Measurements from ENCODE around the gene HSD11B2. TPM values are rescaled to one million over a fixed set of nuclear protein-coding genes. Genes with fewer than 3 reads are reported as not detected.

Gene HSD11B2
- total and polyA plus RNA-seq, 2 donors (not counting 1 experiment from before 2014, with no cell fraction given), result 0.15 TPM; not detected in 1

GRCh38 chr16:67459861-67460150, 28.9 kb downstream of the HSD11B2 start:
- no peak for TF ChIP-seq CTCF (conservative IDR thresholded peaks at IDR 0.05 in 1 of 2, IDR thresholded peaks at IDR 0.05 in 1 of 2; ENCODE audit: low read depth in 1 of 2, low read length in 2 of 2)
- TF ChIP-seq EZH2 (IDR thresholded peaks at IDR 0.05; ENCODE audit: low read length, missing control alignments), result no peak
- Histone ChIP-seq H3K4me2 (ENCODE audit: extremely low read depth, insufficient read depth, low read length) (no peak overlapping the region), H3K79me2 (ENCODE audit: control insufficient read depth, insufficient read depth, low read length) (peaks cover 26% of the 10 kb centered on the region), H3K36me3 (ENCODE audit: control insufficient read depth, insufficient read depth, low read length) (peaks cover 2% of the 10 kb centered on the region), H3K27ac (ENCODE audit: insufficient read depth, low read length) (no peak overlapping the region), H3K4me3 (replicated peaks in 1 of 4; ENCODE audit: control extremely low read depth in 1 of 4, insufficient read depth in 1 of 4, low read depth in 3 of 4, low read length in 4 of 4) (no peak overlapping the region), H3K27me3 (ENCODE audit: control insufficient read depth, insufficient read depth, low read length) (no peaks in the 10 kb centered on the region), H3K9me3 (ENCODE audit: control insufficient read depth, insufficient read depth, low read depth, low read length) (no peaks in the 10 kb centered on the region), H3K4me1 (ENCODE audit: control insufficient read depth, extremely low read depth, insufficient read depth, low read length) (peaks cover 19% of the 10 kb centered on the region), H3K9ac (ENCODE audit: insufficient read depth, low read length) (no peak overlapping the region), H2AFZ (ENCODE audit: low read length) (no peak overlapping the region), H4K20me1 (ENCODE audit: control insufficient read depth, extremely low read depth, insufficient read depth, low read length) (no peaks in the 10 kb centered on the region)
- DNase-seq (ENCODE audit: low read depth in 2 of 2), result no peak

- no peak overlapping the region for H3K27ac ChIP-seq (ENCODE audit: insufficient read depth, low read length)
- TF ChIP-seq EZH2 (IDR thresholded peaks at IDR 0.05; ENCODE audit: low read length, missing control alignments) (no peak), CTCF (conservative IDR thresholded peaks at IDR 0.05 in 1 of 2, IDR thresholded peaks at IDR 0.05 in 1 of 2; ENCODE audit: low read depth in 1 of 2, low read length in 2 of 2) (no peak)
- H3K4me3 ChIP-seq (replicated peaks in 1 of 4; ENCODE audit: control extremely low read depth in 1 of 4, insufficient read depth in 1 of 4, low read depth in 3 of 4, low read length in 4 of 4), result no peak overlapping the region
- peak overlapping the region; percentile 12 for H3K9ac ChIP-seq (ENCODE audit: insufficient read depth, low read length)
- no peak overlapping the region for H2AFZ ChIP-seq (ENCODE audit: low read length)
- H3K9me3 ChIP-seq (ENCODE audit: control insufficient read depth, insufficient read depth, low read depth, low read length), result no peaks in the 10 kb centered on the region
- peaks cover 2% of the 10 kb centered on the region for H3K36me3 ChIP-seq (ENCODE audit: control insufficient read depth, insufficient read depth, low read length)
- H4K20me1 ChIP-seq (ENCODE audit: control insufficient read depth, extremely low read depth, insufficient read depth, low read length), result no peaks in the 10 kb centered on the region
- H3K79me2 ChIP-seq (ENCODE audit: control insufficient read depth, insufficient read depth, low read length), result peaks cover 30% of the 10 kb centered on the region
- H3K4me2 ChIP-seq (ENCODE audit: extremely low read depth, insufficient read depth, low read length), result no peak overlapping the region
- no peaks in the 10 kb centered on the region for H3K27me3 ChIP-seq (ENCODE audit: control insufficient read depth, insufficient read depth, low read length)
- DNase-seq (ENCODE audit: low read depth in 2 of 2), result no peak
- H3K4me1 ChIP-seq (ENCODE audit: control insufficient read depth, extremely low read depth, insufficient read depth, low read length), result peaks cover 19% of the 10 kb centered on the region
Measured at GRCh38 chr16:67460168-67460567, 29.2 kb downstream of the HSD11B2 start.

GRCh38 chr16:67460961-67461360, 30.0 kb downstream of the HSD11B2 start:
- H3K79me2 ChIP-seq (ENCODE audit: control insufficient read depth, insufficient read depth, low read length), result peaks cover 35% of the 10 kb centered on the region
- no peaks in the 10 kb centered on the region for H3K27me3 ChIP-seq (ENCODE audit: control insufficient read depth, insufficient read depth, low read length)
- no peak for DNase-seq (ENCODE audit: low read depth in 2 of 2)
- H3K4me2 ChIP-seq (ENCODE audit: extremely low read depth, insufficient read depth, low read length), result no peak overlapping the region
- H3K36me3 ChIP-seq (ENCODE audit: control insufficient read depth, insufficient read depth, low read length), result peaks cover 2% of the 10 kb centered on the region
- H4K20me1 ChIP-seq (ENCODE audit: control insufficient read depth, extremely low read depth, insufficient read depth, low read length), result no peaks in the 10 kb centered on the region
- H2AFZ ChIP-seq (ENCODE audit: low read length), result no peak overlapping the region
- TF ChIP-seq EZH2 (IDR thresholded peaks at IDR 0.05; ENCODE audit: low read length, missing control alignments) (no peak), CTCF (conservative IDR thresholded peaks at IDR 0.05 in 1 of 2, IDR thresholded peaks at IDR 0.05 in 1 of 2; ENCODE audit: low read depth in 1 of 2, low read length in 2 of 2) (no peak)
- H3K9ac ChIP-seq (ENCODE audit: insufficient read depth, low read length), result no peak overlapping the region
- no peak overlapping the region for H3K4me3 ChIP-seq (replicated peaks in 1 of 4; ENCODE audit: control extremely low read depth in 1 of 4, insufficient read depth in 1 of 4, low read depth in 3 of 4, low read length in 4 of 4)
- H3K4me1 ChIP-seq (ENCODE audit: control insufficient read depth, extremely low read depth, insufficient read depth, low read length), result peaks cover 24% of the 10 kb centered on the region
- H3K27ac ChIP-seq (ENCODE audit: insufficient read depth, low read length), result no peak overlapping the region
- H3K9me3 ChIP-seq (ENCODE audit: control insufficient read depth, insufficient read depth, low read depth, low read length), result no peaks in the 10 kb centered on the region

Data from fibroblast of lung (primary cell).